Bronchial epithelial cell (primary cell): ENCODE results near the gene TUBB4B. TPM values are rescaled to one million over a fixed set of nuclear protein-coding genes. Genes with fewer than 3 reads are reported as not detected.

ENCODE experiments used
- DNase-seq: peaks from one replicate; pipeline ENCODE4 v3.0.0-alpha.2; 2010; ENCODE audit warnings: low read depth
- FAIRE-seq: peaks from 2 replicates; lab custom pipeline; 2011; peaks lifted over from hg19 to GRCh38; lab: Jason Lieb, UNC
- H3K27me3 ChIP-seq: 2 replicates; pipeline ENCODE4 v1.5.1; 2011; ENCODE audit warnings: low read length; ENCODE audit not compliant: control insufficient read depth, insufficient read depth
- H3K36me3 ChIP-seq: 2 replicates; pipeline ENCODE4 v1.5.1; 2011; ENCODE audit warnings: low read length; ENCODE audit not compliant: control insufficient read depth, insufficient read depth
- H3K4me3 ChIP-seq: 2 replicates; pipeline ENCODE4 v1.5.1; 2011; ENCODE audit warnings: mild to moderate bottlenecking, low read depth, low read length, control low read depth
- CTCF ChIP-seq: IDR thresholded peaks from 2 replicates; pipeline ENCODE4 v1.5.1; 2011; ENCODE audit warnings: mild to moderate bottlenecking, moderate library complexity, low read length, control low read depth, inconsistent platforms; ENCODE audit not compliant: insufficient read depth, severe bottlenecking
- total RNA-seq: library from RNA; depleted of rRNA; stranded (reverse); fragments of >200 nt; gene quantifications from 2 replicates; pipeline ENCODE4 v1.2.1, GENCODE V29; 2014

The TUBB4B gene
- total RNA-seq, 1 donor from 2014 or later: 82.7 TPM

GRCh38 chr9:137252555-137253506 is 11.7 kb downstream of the TUBB4B start:
- no peak for FAIRE-seq
- no peak for DNase-seq
- no peaks in the 10 kb centered on the region for H3K27me3 ChIP-seq
- H3K4me3 ChIP-seq: no peak overlapping the region
- no peak for TF ChIP-seq CTCF
- H3K36me3 ChIP-seq: peaks cover 4% of the 10 kb centered on the region

GRCh38 chr9:137253717-137254623 is 12.9 kb downstream of the TUBB4B start:
- Histone ChIP-seq H3K27me3 (no peaks in the 10 kb centered on the region), H3K36me3 (peaks cover 4% of the 10 kb centered on the region), H3K4me3 (peak overlapping the region; percentile 89)
- DNase-seq (no peak), FAIRE-seq (no peak)
- no peak for TF ChIP-seq CTCF

- H3K27me3 ChIP-seq: no peaks in the 10 kb centered on the region
- no peak for FAIRE-seq
- peaks cover 9% of the 10 kb centered on the region for H3K36me3 ChIP-seq
- peak; percentile 9 for TF ChIP-seq CTCF
- peak; percentile 48 for DNase-seq
- peak within 1 kb of the TSS; percentile 89 for H3K4me3 ChIP-seq
Observed at GRCh38 chr9:137254624-137255447, 13.7 kb downstream of the TUBB4B start, which contains the start of gene NELFB. Gene NELFB (plus strand): TSS chr9:137255327.

GRCh38 chr9:137255448-137256114 is 14.5 kb downstream of the TUBB4B start:
- no peak for FAIRE-seq
- no peak for DNase-seq
- H3K36me3 ChIP-seq: peaks cover 9% of the 10 kb centered on the region
- H3K4me3 ChIP-seq: peak overlapping the region; percentile 89
- no peaks in the 10 kb centered on the region for H3K27me3 ChIP-seq
- no peak for TF ChIP-seq CTCF

- peak overlapping the region; percentile 89 for H3K4me3 ChIP-seq
- no peaks in the 10 kb centered on the region for H3K27me3 ChIP-seq
- no peak for TF ChIP-seq CTCF
- DNase-seq (no peak), FAIRE-seq (no peak)
- H3K36me3 ChIP-seq: peaks cover 9% of the 10 kb centered on the region
Observed at GRCh38 chr9:137256362-137256761, 15.3 kb downstream of the TUBB4B start.
